Stimulated activated CD4-positive, alpha-beta T cell treated with anti-CD3 and anti-CD28 coated beads, Interleukin-15, amount 100 ng/mL, for 24 hours (primary cell): Measurements from ENCODE around the gene ST8SIA4.

ENCODE experiments used
- DNase-seq: peaks from one replicate; pipeline ENCODE4 v3.0.0-alpha.2; 2020

Gene ST8SIA4

DNA sequence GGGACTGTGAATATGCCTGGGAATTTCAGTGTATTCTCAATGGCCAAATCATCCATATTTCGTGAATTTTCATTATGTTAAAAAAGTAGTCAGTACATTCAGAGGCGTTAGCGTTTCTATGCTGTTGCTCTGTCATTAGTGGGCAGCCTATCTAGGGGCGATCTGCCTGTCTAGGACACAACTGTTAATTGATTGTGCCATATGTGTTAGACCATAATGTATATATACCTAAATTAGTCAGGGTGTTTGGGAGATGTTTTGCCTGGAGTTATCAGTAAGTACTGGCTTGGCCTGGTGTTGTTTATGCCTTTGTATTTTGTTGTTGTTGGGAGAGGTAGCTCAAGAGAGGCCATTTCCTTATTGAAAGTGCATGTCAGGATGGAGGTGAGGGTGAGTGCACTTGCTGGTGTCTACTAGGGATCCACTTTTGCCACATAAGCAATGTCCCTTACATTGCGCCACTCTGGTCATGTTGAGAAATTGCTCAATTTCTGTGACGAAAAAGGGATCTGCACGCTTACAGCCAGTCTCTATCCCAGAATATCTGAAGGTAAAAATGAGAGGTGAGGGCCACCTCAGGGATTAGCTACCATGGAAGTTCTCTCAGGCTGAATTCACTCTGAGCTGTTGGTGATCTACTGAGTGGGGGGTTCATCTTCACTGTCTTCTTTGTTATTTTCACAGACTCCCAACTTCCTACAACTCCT lies 123.3 kb downstream of the ST8SIA4 start:
- no peak for DNase-seq

- DNase-seq, result peak; percentile 30
Measured at GRCh38 chr5:100777680-100778300, 125.3 kb downstream of the ST8SIA4 start.

DNA sequence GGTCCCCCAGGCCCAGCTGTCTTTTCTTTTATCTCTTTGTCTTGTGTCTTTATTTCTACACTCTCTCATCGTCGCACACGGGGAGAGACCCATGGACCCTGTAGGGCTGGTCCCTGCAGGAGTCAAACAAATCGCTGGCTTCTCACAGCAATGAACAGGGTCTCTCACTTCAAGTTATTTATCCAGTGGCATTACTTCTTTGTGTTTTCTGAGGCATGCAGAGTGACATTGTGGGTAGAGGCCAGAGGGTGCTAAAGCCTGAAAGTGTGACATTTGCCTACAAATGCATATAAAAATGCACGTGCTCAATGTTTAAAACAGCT lies 127.6 kb downstream of the ST8SIA4 start:
- no peak for DNase-seq

- no peak for DNase-seq
Measured at GRCh38 chr5:100772548-100772947, 130.5 kb downstream of the ST8SIA4 start.

GRCh38 chr5:100772006-100772405 lies 131.1 kb downstream of the ST8SIA4 start:
- no peak for DNase-seq

GRCh38 chr5:100771181-100771580 lies 131.9 kb downstream of the ST8SIA4 start:
- no peak for DNase-seq

DNA sequence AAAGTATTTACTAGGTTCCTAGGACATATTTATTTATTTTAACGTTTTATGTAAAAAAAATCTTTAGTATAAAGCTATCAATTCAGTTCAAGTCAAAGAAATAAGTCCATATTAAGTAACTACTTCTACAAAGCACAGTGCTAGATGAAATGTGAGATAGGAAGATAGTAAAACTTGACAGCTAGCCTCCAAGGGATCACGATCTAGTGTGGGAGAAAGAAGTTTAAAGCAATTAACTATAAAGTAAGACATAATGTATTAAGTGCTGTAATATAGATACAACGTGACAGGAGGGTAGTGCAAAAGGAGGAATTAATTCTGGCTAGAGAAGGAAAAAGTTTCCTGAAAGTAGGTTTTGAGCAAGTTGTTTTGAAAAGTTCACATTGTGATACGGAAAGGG lies 134.9 kb downstream of the ST8SIA4 start:
- DNase-seq, result no peak

DNA sequence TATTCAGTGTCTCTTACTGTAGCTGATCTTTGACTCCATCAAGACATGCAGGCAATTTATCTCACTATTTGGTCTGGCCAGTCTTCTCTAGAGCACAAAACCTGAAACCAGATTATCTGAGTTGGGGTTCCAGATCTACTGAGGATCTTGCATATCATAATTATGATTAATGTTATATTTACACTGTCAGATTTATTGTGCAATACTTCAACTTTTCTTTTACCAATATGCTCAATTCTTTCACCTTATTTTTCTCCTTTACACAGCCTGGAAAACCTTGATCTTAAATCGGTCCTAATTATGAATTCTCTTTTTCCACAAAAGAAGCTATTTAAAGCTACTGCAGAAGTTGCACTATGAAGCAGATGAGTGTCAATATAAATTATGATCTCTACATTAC lies 140.1 kb downstream of the ST8SIA4 start:
- no peak for DNase-seq

- no peak for DNase-seq
Measured at GRCh38 chr5:100762108-100762507, 141.0 kb downstream of the ST8SIA4 start.

- DNase-seq, result no peak
Measured at GRCh38 chr5:100761192-100761591, 141.9 kb downstream of the ST8SIA4 start.

DNA sequence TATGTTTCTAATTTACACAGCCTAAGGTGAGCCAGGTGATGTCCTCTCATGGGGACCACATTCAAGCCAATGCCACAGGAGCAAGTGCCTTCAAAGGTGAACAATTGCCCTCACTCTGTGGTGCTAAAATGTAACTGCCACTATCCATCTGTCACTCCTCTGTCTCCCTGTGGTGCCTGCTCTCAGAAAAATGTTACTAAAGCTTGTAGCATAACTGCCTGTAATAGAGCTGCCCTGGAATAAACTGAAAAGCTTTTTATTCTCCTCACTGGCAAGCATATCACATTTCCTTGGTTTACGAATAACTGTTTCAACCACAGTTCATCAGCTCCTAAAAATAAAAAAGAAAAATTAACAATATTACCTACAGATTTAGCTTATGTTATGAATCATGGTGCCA lies 142.4 kb downstream of the ST8SIA4 start:
- DNase-seq, result no peak

GRCh38 chr5:100758780-100759179 lies 144.3 kb downstream of the ST8SIA4 start:
- DNase-seq, result no peak

GRCh38 chr5:100758306-100758705 lies 144.8 kb downstream of the ST8SIA4 start:
- no peak for DNase-seq

- no peak for DNase-seq
Measured at GRCh38 chr5:100757618-100758017, 145.5 kb downstream of the ST8SIA4 start.
